Astrocyte of the hippocampus (primary cell): ENCODE data around the gene ONECUT1.

Experiments
- DNase-seq: peaks from one replicate; pipeline ENCODE4 v3.0.0; 2011; ENCODE audit warnings: low read depth, low spot score

Gene ONECUT1

DNA sequence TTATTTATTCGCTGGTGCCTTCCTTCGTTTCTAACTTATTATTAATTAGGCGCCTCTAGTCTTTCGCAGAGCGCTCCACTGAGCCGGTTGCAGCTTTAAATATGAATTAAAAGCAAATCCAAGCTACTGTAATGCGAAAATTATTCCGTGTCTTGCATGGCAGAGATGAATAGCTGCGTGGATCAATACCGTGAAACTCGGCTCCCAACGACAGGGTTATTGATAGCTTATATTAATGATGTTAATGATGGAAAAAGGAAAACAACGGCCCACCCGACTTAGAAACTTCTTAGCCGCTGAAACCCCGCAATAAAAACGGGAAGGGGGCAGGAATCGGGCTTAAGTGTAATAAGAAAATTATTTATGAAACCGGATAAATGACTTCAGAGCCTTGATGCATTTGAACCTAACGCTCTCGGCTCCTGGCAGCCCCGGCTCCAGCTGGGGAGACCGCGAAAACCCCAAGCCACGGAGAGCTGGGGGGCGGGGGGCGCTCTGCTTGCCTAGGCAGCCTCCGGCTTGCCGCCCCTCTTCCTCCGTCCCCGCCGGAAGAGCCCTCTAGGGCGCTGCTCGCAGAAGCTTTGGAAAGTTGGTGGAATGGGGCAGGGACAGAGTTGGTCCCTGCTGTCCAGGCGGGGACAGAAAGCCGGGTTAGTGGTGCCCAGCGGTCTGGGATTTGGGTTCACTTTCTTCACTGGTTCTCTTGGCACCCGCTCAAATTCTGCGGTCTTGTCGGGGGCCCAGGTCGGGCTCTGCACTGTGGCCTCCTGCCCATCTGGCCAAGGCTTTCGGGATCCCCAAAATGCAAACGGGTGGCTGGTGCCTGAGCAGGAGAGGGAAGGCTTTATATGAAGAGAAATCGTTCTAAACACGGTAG is 7.7 kb upstream of the ONECUT1 start:
- no peak for DNase-seq

DNA sequence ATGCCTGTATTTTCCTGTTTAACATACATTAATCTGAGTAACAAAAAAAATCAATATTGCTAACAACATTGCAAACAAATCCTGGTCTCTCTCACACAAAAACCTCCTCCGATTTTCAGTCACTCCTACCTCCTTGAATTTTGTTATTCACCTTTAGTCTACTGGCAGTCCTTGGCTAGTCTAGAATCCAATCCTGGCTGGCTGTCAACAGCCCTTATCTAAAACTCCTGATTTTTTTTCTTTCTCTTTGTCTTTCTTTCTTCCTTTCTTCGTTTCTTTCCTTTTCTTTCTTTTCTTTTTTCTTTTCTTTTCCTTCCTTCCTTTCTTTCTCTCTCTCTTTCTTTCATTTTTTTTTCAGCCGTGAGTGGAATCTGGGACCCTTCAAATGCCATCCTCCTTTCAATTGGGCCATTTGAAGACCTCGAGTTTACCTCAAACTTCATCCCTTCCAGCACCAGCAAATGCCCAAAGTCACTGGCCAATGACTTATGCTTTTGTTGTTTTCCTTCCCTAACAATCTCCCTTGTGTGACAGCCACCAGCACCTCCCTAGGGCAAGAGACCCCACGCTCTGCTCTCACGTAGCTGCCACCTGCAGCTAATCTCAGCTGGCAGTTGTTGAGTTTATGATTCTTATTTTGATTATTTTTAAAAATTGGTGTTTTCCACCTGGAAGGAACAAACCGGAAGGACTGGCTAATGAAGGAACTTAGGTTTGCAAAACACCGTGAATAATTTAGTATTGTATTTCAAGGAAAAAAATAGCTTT is 6.8 kb upstream of the ONECUT1 start:
- no peak for DNase-seq

GRCh38 chr15:52796228-52796521 is 6.0 kb upstream of the ONECUT1 start:
- DNase-seq = no peak

DNA sequence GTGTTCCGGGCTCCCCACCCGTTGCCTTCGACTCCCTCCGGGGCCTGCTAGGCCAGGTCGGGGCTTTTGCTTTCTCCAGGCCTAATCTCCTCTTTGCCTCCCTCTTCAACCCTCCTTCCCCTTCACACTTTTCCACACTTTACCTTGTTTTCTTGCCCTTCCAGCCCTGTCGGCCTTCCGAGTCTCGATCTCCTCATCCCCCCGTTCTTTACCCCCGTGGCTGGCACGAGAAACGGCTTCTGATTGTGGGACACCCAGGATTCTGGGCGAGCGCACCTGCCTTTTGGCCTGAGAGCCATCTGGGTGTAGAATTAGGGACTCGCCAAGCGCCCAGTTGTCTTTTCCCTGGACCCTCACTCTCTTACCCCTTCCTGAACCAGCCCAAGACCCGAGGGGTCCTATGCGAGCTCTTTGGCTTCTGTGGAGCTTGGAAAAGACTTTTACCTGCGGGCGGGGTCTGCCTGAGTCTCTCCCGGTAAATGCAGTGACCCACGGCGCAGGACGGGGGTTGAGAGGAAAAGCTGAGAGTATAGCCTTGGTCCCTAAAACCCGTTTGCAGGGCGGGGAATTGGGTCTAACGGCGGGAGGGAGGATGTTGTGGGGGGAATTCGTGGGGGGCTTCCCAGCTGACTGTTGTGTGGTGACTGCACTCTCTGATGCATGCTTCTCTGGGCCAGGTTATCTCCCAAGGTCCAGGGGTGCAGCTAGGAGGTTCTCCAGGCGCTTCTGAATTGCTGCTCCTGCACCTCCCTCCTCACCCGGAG is 5.5 kb upstream of the ONECUT1 start:
- no peak for DNase-seq

DNA sequence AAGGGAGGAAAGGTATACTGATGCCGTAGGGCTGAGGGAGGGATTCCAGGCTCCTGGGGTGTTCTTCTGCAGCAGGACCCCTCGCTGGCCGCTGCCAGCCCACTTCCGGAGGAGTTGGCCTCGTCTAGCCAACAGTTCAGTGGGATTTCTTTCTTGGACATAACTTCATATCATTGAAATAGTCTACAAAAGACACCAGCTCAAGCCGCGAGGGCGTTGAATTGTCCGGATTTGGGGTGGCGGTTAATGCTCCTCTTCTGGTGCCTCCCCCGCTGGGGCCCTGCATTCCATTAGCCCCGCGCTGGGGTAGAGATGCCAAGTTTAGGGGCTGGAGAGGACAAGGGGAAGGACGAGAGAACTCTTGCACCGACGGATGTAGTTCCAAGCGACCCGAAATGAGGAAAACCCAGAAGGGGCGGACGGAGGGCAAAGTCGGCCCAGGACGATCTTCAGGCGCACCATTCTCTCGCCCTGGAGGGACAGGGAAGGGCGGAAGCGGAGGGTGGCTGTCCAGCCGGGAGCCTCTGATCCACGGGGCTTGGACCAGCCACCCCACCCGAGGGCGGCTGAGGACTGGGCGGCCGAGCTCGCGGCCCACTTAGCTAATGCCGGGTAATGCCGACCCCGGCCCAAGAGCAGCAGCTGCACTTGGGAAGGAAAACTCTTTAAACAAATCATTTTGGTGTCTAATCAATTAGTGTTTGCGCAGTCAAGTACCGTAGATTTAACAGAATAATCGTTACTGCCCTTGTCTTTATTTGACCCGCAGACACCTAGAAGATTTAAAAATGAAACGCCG is 4.7 kb upstream of the ONECUT1 start:
- DNase-seq = no peak

DNA sequence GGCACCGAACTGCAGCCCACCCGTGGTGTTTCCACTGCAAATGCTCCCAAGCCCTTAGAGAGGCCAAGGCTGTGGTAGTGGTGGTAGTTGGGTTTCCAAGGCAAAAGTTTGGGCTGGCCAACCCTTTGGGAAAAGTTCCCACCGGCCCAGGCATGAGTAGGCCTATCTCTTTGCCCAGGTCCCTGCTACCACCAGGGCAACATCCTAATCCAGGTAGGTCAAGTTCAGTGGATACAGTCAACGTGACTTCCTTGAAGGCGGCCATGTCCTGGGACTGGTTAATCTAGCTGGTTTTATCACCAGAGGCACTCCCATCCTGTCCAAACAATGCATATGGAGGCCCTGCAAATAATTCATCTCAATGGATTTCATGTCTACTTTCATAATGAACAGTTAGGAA is 1.6 kb upstream of the ONECUT1 start:
- no peak for DNase-seq

DNA sequence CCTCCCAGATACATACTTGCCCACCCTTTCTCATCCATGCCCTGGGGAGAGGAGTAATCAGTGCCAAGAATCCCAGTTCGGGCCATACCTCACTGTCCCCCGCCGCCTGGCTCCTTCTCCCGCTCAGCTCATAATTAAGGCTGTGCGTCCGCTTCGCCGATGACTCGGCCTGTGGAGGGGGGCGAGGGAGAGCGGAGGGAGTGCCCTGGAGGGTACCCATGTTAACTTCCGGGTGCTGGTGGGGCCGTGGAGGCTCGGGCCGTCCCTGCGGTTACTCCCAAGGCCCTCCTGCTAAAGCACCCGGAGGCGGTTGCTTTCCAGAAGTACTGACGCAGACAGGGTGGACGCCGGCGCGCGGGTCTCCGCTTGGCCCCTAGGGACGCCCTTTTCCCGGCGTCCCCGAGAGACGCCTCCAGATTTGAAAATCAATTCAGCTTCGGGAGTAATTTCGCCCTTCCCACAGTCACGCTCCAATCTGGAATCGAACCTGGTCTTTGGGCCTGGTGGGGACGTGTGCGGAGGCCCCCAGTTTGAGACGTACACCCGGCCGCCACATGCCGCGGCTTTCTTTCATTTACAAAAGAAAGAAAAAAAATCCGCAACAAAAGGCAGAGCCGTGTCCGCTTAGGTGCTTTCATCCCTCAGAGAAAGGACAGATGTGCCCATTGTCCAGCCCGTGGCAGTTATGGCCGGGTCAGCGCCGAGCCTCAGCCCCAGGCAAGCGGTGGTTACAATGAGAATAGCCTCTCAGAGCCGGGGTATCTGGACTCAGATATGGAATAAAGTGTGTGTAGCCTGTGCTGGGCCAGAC is 1.0 kb upstream of the ONECUT1 start:
- peak; percentile 45 for DNase-seq

- DNase-seq = peak; percentile 41
Observed at GRCh38 chr15:52789601-52790168, 451 bp downstream of the ONECUT1 start.

DNA sequence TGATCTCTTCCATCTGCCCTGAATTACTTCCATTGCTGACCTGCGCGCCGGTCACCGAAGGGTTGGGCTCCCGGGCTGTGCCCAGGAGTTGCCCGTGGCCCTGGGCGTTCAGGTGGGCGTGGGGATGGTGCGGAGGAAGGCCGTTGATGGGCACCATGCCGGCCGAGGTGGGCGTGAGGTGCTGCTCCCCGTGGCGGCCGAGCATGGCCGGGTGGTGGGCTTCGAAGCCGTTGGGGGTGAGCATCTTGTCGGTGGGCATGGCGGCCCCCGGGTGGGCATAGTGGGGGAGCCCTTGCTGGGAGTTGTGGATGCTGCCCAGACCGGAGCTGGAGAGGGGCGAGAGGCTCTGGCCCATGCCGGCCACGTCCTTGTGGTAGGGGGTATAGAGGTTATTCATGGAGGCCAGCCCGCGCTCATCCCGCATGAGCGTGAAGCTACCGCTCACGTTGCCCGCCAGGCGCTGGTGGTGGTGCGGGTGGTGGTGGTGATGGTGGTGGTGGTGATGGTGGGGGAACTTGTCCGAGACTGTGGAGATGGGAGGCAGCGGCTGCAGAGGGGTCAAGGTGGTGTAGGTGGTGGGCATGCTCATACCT is 1.0 kb downstream of the ONECUT1 start:
- DNase-seq = no peak

GRCh38 chr15:52788099-52788986 is 1.8 kb downstream of the ONECUT1 start:
- no peak for DNase-seq

GRCh38 chr15:52787549-52788098 is 2.5 kb downstream of the ONECUT1 start:
- DNase-seq = no peak

DNA sequence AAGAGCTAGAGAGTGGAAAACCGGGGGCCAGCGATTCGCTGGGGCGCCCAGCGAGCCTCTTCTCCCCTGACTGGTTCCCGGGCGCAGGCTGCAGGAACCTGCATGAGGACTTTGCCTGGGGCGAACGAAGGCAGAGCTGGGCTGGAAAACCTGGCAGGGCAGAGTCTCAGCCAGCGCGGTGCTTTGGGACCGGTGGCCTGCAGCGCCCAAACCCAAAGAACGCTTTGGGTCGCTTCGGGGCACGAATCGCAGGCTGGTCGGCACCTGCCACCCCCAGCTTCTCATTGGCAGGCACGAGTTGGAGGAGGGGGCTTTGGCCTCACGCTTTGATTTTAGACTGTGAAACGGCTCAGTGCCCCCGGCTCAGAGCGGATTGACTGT is 3.0 kb downstream of the ONECUT1 start:
- no peak for DNase-seq

DNA sequence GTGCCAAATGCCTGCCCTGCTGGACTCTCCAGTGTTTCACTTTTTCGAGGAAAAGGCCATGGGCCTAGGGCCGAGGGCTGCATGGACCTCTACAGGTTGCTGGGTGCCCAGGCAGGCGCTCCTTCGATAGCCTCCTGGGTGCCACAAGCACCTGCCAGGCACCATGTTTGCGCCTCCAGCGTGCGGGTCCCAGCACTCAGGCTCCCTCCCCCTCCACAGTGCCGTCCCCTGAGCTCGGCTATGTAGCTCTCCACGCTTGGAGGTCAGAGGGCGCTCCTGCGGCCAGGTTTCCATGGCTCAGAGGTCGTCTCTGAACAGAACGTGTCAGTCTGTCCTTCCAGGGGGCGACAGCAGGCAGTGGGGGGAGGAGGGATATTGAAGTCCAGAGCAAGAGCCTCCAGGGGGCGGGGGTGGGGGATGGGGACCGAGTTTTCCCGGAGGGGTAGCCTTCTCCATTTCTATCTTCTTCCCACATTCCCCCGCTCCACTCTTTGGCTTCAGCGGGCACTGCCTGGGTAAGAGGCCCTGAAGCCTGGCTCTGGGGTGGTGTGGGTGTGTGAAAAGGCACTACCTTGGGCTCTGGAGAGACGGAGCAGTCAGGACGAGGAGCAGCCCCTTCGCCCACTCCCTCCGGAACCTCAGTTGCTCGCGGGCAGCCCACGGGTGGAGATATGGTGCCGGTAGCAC is 3.6 kb downstream of the ONECUT1 start:
- DNase-seq = no peak

- no peak for DNase-seq
Observed at GRCh38 chr15:52785672-52786406, 4.3 kb downstream of the ONECUT1 start.

DNA sequence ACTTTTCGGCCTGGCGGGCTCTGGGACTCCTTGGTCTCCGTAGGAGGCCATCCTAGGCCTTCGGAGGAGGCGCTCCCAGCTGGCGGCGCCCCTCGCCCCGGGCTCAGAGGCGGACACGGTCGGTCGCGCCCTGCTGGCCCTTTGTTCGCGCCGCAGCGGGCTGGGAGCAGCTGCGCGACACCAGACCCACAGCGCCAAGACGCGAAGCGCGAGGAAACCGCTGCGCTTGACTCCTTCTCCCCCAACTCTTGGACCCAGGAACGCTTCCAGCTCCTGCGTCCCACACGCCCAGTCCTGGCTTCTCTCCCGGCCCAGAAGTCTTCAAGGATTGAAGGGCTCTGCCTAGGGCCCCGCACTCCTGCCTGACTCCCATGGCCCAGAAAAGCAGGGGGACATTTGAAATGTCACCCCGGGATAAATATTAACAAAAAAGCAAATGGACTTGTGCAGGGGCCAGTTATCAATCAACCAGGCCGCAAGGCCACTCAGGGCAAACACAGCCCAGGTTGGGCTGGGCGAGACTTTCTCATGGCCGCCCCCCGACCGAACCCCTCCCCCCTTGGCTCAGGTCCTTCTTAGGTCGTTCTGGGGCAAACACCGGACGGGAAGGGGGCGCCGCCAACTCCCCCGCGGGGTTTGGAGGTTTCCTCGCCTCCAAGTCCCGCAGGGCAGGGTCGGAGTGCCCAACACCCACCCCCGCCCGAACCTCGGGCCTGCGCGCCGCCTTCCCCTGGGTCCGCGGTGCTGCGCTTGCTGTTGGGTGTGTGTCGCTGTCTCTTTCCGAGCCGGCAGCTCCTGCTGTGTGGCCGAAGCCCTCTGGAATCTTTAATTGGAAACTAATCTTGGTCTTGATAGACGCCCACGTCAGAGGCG is 5.1 kb downstream of the ONECUT1 start:
- no peak for DNase-seq
